Activated CD4-positive, alpha-beta memory T cell treated with anti-CD3 and anti-CD28 coated beads for 36 hours (primary cell): ENCODE measurements around the gene NIN. TPM values are rescaled to one million over a fixed set of nuclear protein-coding genes. Genes with fewer than 3 reads are reported as not detected.

Experiments
- CTCF ChIA-PET: fragments of 350-600 bp; sonication (Branson Sonifier 250); formaldehyde crosslinking; loops from one replicate; lab custom pipeline; 2021; ENCODE audit warnings: antibody characterized with exemption, inconsistent platforms; lab: Charles Lee
- POLR2A ChIA-PET: fragments of 350-600 bp; sonication (Branson Sonifier 250); formaldehyde crosslinking; loops from one replicate; lab custom pipeline; 2021; ENCODE audit warnings: antibody characterized with exemption; lab: Charles Lee
- DNase-seq: peaks from one replicate; pipeline ENCODE4 v3.0.0-alpha.2; 2020
- H3K27ac Mint-ChIP-seq: one replicate; pipeline ENCODE4 v1.8.0; 2021; ENCODE audit warnings: mixed read lengths
- H3K27me3 Mint-ChIP-seq: one replicate; pipeline ENCODE4 v1.8.0; 2021; ENCODE audit warnings: mixed read lengths
- H3K36me3 Mint-ChIP-seq: one replicate; pipeline ENCODE4 v1.8.0; 2021; ENCODE audit warnings: mixed read lengths
- H3K4me1 Mint-ChIP-seq: one replicate; pipeline ENCODE4 v1.8.0; 2021; ENCODE audit warnings: low read depth, mixed read lengths
- H3K4me3 Mint-ChIP-seq: one replicate; pipeline ENCODE4 v1.8.0; 2021; ENCODE audit warnings: mild to moderate bottlenecking, mixed read lengths
- H3K9me3 Mint-ChIP-seq: one replicate; pipeline ENCODE4 v1.8.0; 2021; ENCODE audit warnings: mixed read lengths
- intact Hi-C: fragments of 100-400 bp; cut with micrococcal nuclease; formaldehyde crosslinking; loops from one replicate; pipeline ENCODE4 v1.15.1; 2023
- total RNA-seq, 2 experiments: library from RNA; stranded (reverse); gene quantifications; one replicate each; pipeline ENCODE4 v1.2.3, GENCODE V29; 2021

The NIN gene
- total RNA-seq, 2 experiments from 2014 or later = 44.7 to 44.8 TPM

GRCh38 chr14:50733494-50733893 lies 97.5 kb downstream of the NIN start:
- Mint-ChIP-seq H3K4me1 (peaks cover 16% of the 10 kb centered on the region), H3K27ac (no peak overlapping the region), H3K4me3 (no peak overlapping the region), H3K36me3 (peaks cover 59% of the 10 kb centered on the region), H3K27me3 (no peaks in the 10 kb centered on the region), H3K9me3 (peaks cover 12% of the 10 kb centered on the region)
- DNase-seq = no peak
- ChIA-PET POLR2A (no interaction called here), CTCF (interaction anchor here (1.5 kb wide), 1 partner anchor 44 kb away, joined by 3 read pairs; no protein-coding TSS in a partner anchor)
- intact Hi-C loops = loop anchor here (10.0 kb wide), 1 partner anchor 499 kb away; the partner anchor contains the start of gene SOS2

GRCh38 chr14:50728836-50729235 lies 102.1 kb downstream of the NIN start:
- CTCF ChIA-PET = interaction anchor here (1.0 to 2.1 kb wide), 3 partner anchors 14 to 128 kb away, joined by 3 to 6 read pairs (median 5); no protein-coding TSS in a partner anchor
- intact Hi-C loops = loop anchor here (5.0 kb wide), 2 partner anchors 122 to 133 kb away; no protein-coding TSS in a partner anchor
- Mint-ChIP-seq H3K9me3 (peaks cover 12% of the 10 kb centered on the region), H3K4me1 (peaks cover 33% of the 10 kb centered on the region), H3K36me3 (peaks cover 68% of the 10 kb centered on the region), H3K4me3 (no peak overlapping the region), H3K27me3 (no peaks in the 10 kb centered on the region), H3K27ac (no peak overlapping the region)
- POLR2A ChIA-PET = no interaction called here
- no peak for DNase-seq

GRCh38 chr14:50726372-50727107 lies 104.4 kb downstream of the NIN start:
- intact Hi-C loops = loop anchor here (1.0 to 5.0 kb wide), 9 partner anchors 11 to 405 kb away; no protein-coding TSS in a partner anchor
- peaks cover 68% of the 10 kb centered on the region for H3K36me3 Mint-ChIP-seq
- H3K27me3 Mint-ChIP-seq = no peaks in the 10 kb centered on the region
- H3K4me3 Mint-ChIP-seq = peak overlapping the region; percentile 45
- CTCF ChIA-PET = interaction anchor here (1.2 to 2.9 kb wide), 9 partner anchors 11 to 143 kb away, joined by 3 to 16 read pairs (median 4); no protein-coding TSS in a partner anchor
- H3K27ac Mint-ChIP-seq = peak overlapping the region; percentile 94
- POLR2A ChIA-PET = interaction anchor here (0.6 to 2.8 kb wide), 6 partner anchors 10 to 103 kb away, joined by 3 to 20 read pairs (median 7); partner anchors contain the start of gene SAV1
- H3K9me3 Mint-ChIP-seq = peaks cover 12% of the 10 kb centered on the region
- peak; percentile 24 for DNase-seq
- H3K4me1 Mint-ChIP-seq = peaks cover 33% of the 10 kb centered on the region

GRCh38 chr14:50725761-50726160 lies 105.2 kb downstream of the NIN start:
- peak overlapping the region; percentile 94 for H3K27ac Mint-ChIP-seq
- intact Hi-C loops = loop anchor here (1.0 to 5.0 kb wide), 9 partner anchors 12 to 404 kb away; no protein-coding TSS in a partner anchor
- peaks cover 11% of the 10 kb centered on the region for H3K9me3 Mint-ChIP-seq
- H3K4me3 Mint-ChIP-seq = peak overlapping the region; percentile 45
- H3K4me1 Mint-ChIP-seq = peaks cover 33% of the 10 kb centered on the region
- CTCF ChIA-PET = interaction anchor here (1.2 to 3.3 kb wide), 9 partner anchors 11 to 135 kb away, joined by 3 to 22 read pairs (median 5); no protein-coding TSS in a partner anchor
- no peak for DNase-seq
- POLR2A ChIA-PET = interaction anchor here (0.6 to 2.8 kb wide), 4 partner anchors 11 to 36 kb away, joined by 3 to 20 read pairs (median 11); no protein-coding TSS in a partner anchor
- H3K27me3 Mint-ChIP-seq = no peaks in the 10 kb centered on the region
- peaks cover 67% of the 10 kb centered on the region for H3K36me3 Mint-ChIP-seq

GRCh38 chr14:50719911-50720759 lies 110.8 kb downstream of the NIN start:
- intact Hi-C loops = no loop called here
- peaks cover 6% of the 10 kb centered on the region for H3K4me1 Mint-ChIP-seq
- no peak for DNase-seq
- H3K27ac Mint-ChIP-seq = no peak overlapping the region
- no peak overlapping the region for H3K4me3 Mint-ChIP-seq
- peaks cover 29% of the 10 kb centered on the region for H3K36me3 Mint-ChIP-seq
- no peaks in the 10 kb centered on the region for H3K27me3 Mint-ChIP-seq
- H3K9me3 Mint-ChIP-seq = no peaks in the 10 kb centered on the region
- ChIA-PET CTCF (interaction anchor here (0.8 to 1.4 kb wide), 4 partner anchors 21 to 141 kb away, joined by 3 to 4 read pairs (median 3); no protein-coding TSS in a partner anchor), POLR2A (no interaction called here)

- Mint-ChIP-seq H3K9me3 (no peaks in the 10 kb centered on the region), H3K36me3 (peaks cover 18% of the 10 kb centered on the region), H3K27ac (no peak overlapping the region), H3K4me3 (no peak overlapping the region), H3K27me3 (no peaks in the 10 kb centered on the region), H3K4me1 (no peaks in the 10 kb centered on the region)
- CTCF ChIA-PET = interaction anchor here (1.0 to 1.4 kb wide), 2 partner anchors 55 to 60 kb away, joined by 3 read pairs; no protein-coding TSS in a partner anchor
- DNase-seq = no peak
- intact Hi-C loops = no loop called here
- POLR2A ChIA-PET = interaction anchor here (0.9 kb wide), 1 partner anchor 9 kb away, joined by 3 read pairs; no protein-coding TSS in a partner anchor
These were observed 112.0 kb downstream of the NIN start for GRCh38 chr14:50718949-50719348.

- no peaks in the 10 kb centered on the region for H3K4me1 Mint-ChIP-seq
- intact Hi-C loops = no loop called here
- POLR2A ChIA-PET = interaction anchor here (1.1 kb wide), 1 partner anchor 142 kb away, joined by 4 read pairs; no protein-coding TSS in a partner anchor
- no peaks in the 10 kb centered on the region for H3K9me3 Mint-ChIP-seq
- no peaks in the 10 kb centered on the region for H3K27me3 Mint-ChIP-seq
- CTCF ChIA-PET = no interaction called here
- H3K36me3 Mint-ChIP-seq = peaks cover 12% of the 10 kb centered on the region
- no peak for DNase-seq
- no peak overlapping the region for H3K4me3 Mint-ChIP-seq
- H3K27ac Mint-ChIP-seq = no peak overlapping the region
These were observed 113.2 kb downstream of the NIN start for GRCh38 chr14:50717811-50718210.

GRCh38 chr14:50714450-50715073 lies 116.4 kb downstream of the NIN start:
- ChIA-PET CTCF (interaction anchor here (0.6 to 3.9 kb wide), 32 partner anchors 10 to 394 kb away, joined by 3 to 24 read pairs (median 4); no protein-coding TSS in a partner anchor), POLR2A (no interaction called here)
- intact Hi-C loops = no loop called here
- Mint-ChIP-seq H3K9me3 (no peaks in the 10 kb centered on the region), H3K4me3 (no peak overlapping the region), H3K36me3 (no peaks in the 10 kb centered on the region), H3K27ac (no peak overlapping the region), H3K4me1 (no peaks in the 10 kb centered on the region), H3K27me3 (no peaks in the 10 kb centered on the region)
- no peak for DNase-seq

GRCh38 chr14:50711043-50711442 lies 119.9 kb downstream of the NIN start:
- Mint-ChIP-seq H3K4me1 (no peaks in the 10 kb centered on the region), H3K4me3 (no peak overlapping the region), H3K36me3 (no peaks in the 10 kb centered on the region), H3K9me3 (no peaks in the 10 kb centered on the region), H3K27ac (no peak overlapping the region), H3K27me3 (no peaks in the 10 kb centered on the region)
- intact Hi-C loops = no loop called here
- CTCF ChIA-PET = interaction anchor here (0.6 to 1.5 kb wide), 4 partner anchors 63 to 166 kb away, joined by 3 to 4 read pairs (median 4); no protein-coding TSS in a partner anchor
- POLR2A ChIA-PET = no interaction called here
- no peak for DNase-seq

- Mint-ChIP-seq H3K27ac (no peak overlapping the region), H3K4me1 (no peaks in the 10 kb centered on the region), H3K36me3 (no peaks in the 10 kb centered on the region), H3K9me3 (no peaks in the 10 kb centered on the region), H3K4me3 (no peak overlapping the region), H3K27me3 (peaks cover 18% of the 10 kb centered on the region)
- no peak for DNase-seq
- intact Hi-C loops = no loop called here
- ChIA-PET CTCF (interaction anchor here (0.6 kb wide), 1 partner anchor 10 kb away, joined by 5 read pairs; no protein-coding TSS in a partner anchor), POLR2A (no interaction called here)
These were observed 125.9 kb downstream of the NIN start for GRCh38 chr14:50705026-50705593.
